Esophagus muscularis mucosa (tissue), 4 donors: ENCODE measurements around the gene ST8SIA6. TPM values are rescaled to one million over a fixed set of nuclear protein-coding genes. Genes with fewer than 3 reads are reported as not detected.

ENCODE experiments used
- DNase-seq: peaks from one replicate; pipeline ENCODE4 v3.0.0-alpha.2; 2017; ENCODE audit errors: extremely low spot score
- H3K27ac ChIP-seq, 4 donors: fragments of 200-600 bp; sonication (generic); replicated peaks in 1 of 4; 1 replicate in 3 of 4; 2 replicates in 1 of 4; pipeline ENCODE4 v1.5.1; 2016 to 2019; ENCODE audit warnings: mild to moderate bottlenecking in 1 of 4
- H3K27me3 ChIP-seq, 4 donors: fragments of 200-600 bp; sonication (generic); one replicate each; pipeline versions ENCODE4 v1.5.1 to v1.6.0; 2016 to 2019
- H3K36me3 ChIP-seq, 4 donors: fragments of 200-600 bp; sonication (generic); one replicate each; pipeline ENCODE4 v1.5.1; 2016 to 2019
- H3K4me1 ChIP-seq, 4 donors: fragments of 200-600 bp; sonication (generic); one replicate each; pipeline ENCODE4 v1.5.1; 2016 to 2019
- H3K4me3 ChIP-seq, 4 donors: fragments of 200-600 bp; sonication (generic); 1 replicate in 2 of 4; 2 replicates in 2 of 4; pipeline ENCODE4 v1.5.1; 2016 to 2019; ENCODE audit warnings: mild to moderate bottlenecking in 4 of 4, moderate library complexity in 1 of 4
- H3K9me3 ChIP-seq, 4 donors: fragments of 200-600 bp; sonication (generic); 1 replicate in 3 of 4; 2 replicates in 1 of 4; pipeline ENCODE4 v1.5.1; 2016 to 2019
- CTCF ChIP-seq, 3 experiments: fragments of 200-600 bp in 2 of 3; fragments of 450-650 bp in 1 of 3; sonication (generic) in 2 of 3; IDR thresholded peaks; one replicate each; pipeline ENCODE4 v1.5.1; 2017 to 2019; ENCODE audit warnings: antibody characterized with exemption in 3 of 3, mild to moderate bottlenecking in 2 of 3, moderate library complexity in 1 of 3
- EP300 ChIP-seq: sonication (generic); formaldehyde crosslinking; IDR thresholded peaks from one replicate; pipeline ENCODE4 v1.6.1; 2017; ENCODE audit warnings: antibody characterized with exemption
- POLR2A ChIP-seq: fragments of 450-650 bp; IDR thresholded peaks from one replicate; pipeline ENCODE4 v1.6.1; 2017; ENCODE audit warnings: antibody characterized with exemption, moderate library complexity, mild to moderate bottlenecking, low read depth
- POLR2AphosphoS5 ChIP-seq, 2 donors: sonication (generic); formaldehyde crosslinking; IDR thresholded peaks; one replicate each; pipeline ENCODE4 v1.6.1; 2017; ENCODE audit warnings: antibody characterized with exemption in 2 of 2
- WGBS: methylation state at CpG from one replicate; pipeline ENCODE4 v1.1.5; 2018; 5-methylcytosine and 5-hydroxymethylcytosine counted together
- intact Hi-C: fragments of 100-400 bp; cut with DNase I; formaldehyde crosslinking; loops from one replicate; pipeline ENCODE4 v1.15.1; 2023
- total RNA-seq, 4 donors: library from RNA; depleted of rRNA; stranded (reverse); fragments of >200 nt; gene quantifications; one replicate each; pipeline versions ENCODE4 v1.1.0 to v1.2.1, GENCODE V29; 2016

The ST8SIA6 gene
- total RNA-seq, 4 donors from 2014 or later, result 1.2 to 1.8 (median 1.3) TPM

- Histone ChIP-seq H3K36me3 (no peaks in the 10 kb centered on the region), H3K27me3 (no peaks in the 10 kb centered on the region), H3K27ac (no peak overlapping the region), H3K4me1 (peaks cover 0 to 14% (median 6%) of the 10 kb centered on the region in 4 donors), H3K4me3 (no peak overlapping the region), H3K9me3 (no peaks in the 10 kb centered on the region)
- intact Hi-C loops, result no loop called here
- TF ChIP-seq EP300 (no peak), POLR2A (no peak), POLR2AphosphoS5 (IDR thresholded peaks at IDR 0.05) (no peak), CTCF (IDR thresholded peaks at IDR 0.05) (no peak)
- DNase-seq, result no peak
- 77% methylated on average over 1 of the region's 1 CpG for WGBS
Observed at GRCh38 chr10:17351506-17351905, 102.9 kb downstream of the ST8SIA6 start.

- Histone ChIP-seq H3K27ac (no peak overlapping the region), H3K27me3 (no peaks in the 10 kb centered on the region), H3K4me1 (peaks cover 0 to 14% (median 6%) of the 10 kb centered on the region in 4 donors), H3K36me3 (no peaks in the 10 kb centered on the region), H3K9me3 (no peaks in the 10 kb centered on the region), H3K4me3 (no peak overlapping the region)
- TF ChIP-seq POLR2AphosphoS5 (IDR thresholded peaks at IDR 0.05) (no peak), EP300 (no peak), POLR2A (no peak)
- DNase-seq, result no peak
- intact Hi-C loops, result no loop called here
- WGBS, result 67% methylated on average over 1 of the region's 1 CpG
Observed at GRCh38 chr10:17349717-17350116, 104.7 kb downstream of the ST8SIA6 start.

GRCh38 chr10:17348501-17349349, 105.7 kb downstream of the ST8SIA6 start:
- WGBS, result 27% methylated on average over 21 of the region's 21 CpGs
- Histone ChIP-seq H3K4me1 (peaks cover 0 to 14% (median 6%) of the 10 kb centered on the region in 4 donors), H3K9me3 (no peaks in the 10 kb centered on the region), H3K27ac (peak overlapping the region in 2 of 4 donors; percentile 33 to 50), H3K4me3 (peak overlapping the region; percentile 22 to 46 (median 38)), H3K36me3 (no peaks in the 10 kb centered on the region), H3K27me3 (no peaks in the 10 kb centered on the region)
- intact Hi-C loops, result no loop called here
- DNase-seq, result no peak
- TF ChIP-seq EP300 (no peak), POLR2AphosphoS5 (IDR thresholded peaks at IDR 0.05) (no peak), CTCF (IDR thresholded peaks at IDR 0.05) (no peak), POLR2A (no peak)

GRCh38 chr10:17348011-17348500, 106.3 kb downstream of the ST8SIA6 start:
- Histone ChIP-seq H3K27ac (peak overlapping the region in 1 of 4 donors; percentile 50), H3K9me3 (no peaks in the 10 kb centered on the region), H3K36me3 (no peaks in the 10 kb centered on the region), H3K27me3 (no peaks in the 10 kb centered on the region), H3K4me3 (peak overlapping the region in 3 of 4 donors; percentile 36 to 46 (median 39)), H3K4me1 (peaks cover 0 to 14% (median 6%) of the 10 kb centered on the region in 4 donors)
- no peak for TF ChIP-seq POLR2AphosphoS5 (IDR thresholded peaks at IDR 0.05)
- TF ChIP-seq CTCF (IDR thresholded peaks at IDR 0.05), result no peak
- TF ChIP-seq POLR2A, result no peak
- TF ChIP-seq EP300, result no peak
- WGBS, result 31% methylated on average over 4 of the region's 4 CpGs
- intact Hi-C loops, result no loop called here
- no peak for DNase-seq

- peaks cover 0 to 19% (median 6%) of the 10 kb centered on the region in 4 donors for H3K9me3 ChIP-seq
- H3K27me3 ChIP-seq, result no peaks in the 10 kb centered on the region
- H3K27ac ChIP-seq, result no peak overlapping the region
- no peaks in the 10 kb centered on the region for H3K36me3 ChIP-seq
- intact Hi-C loops, result no loop called here
- H3K4me3 ChIP-seq, result no peak overlapping the region
- TF ChIP-seq POLR2A (no peak), POLR2AphosphoS5 (IDR thresholded peaks at IDR 0.05) (no peak), CTCF (IDR thresholded peaks at IDR 0.05) (no peak)
- DNase-seq, result no peak
- WGBS, result 58% methylated on average over 4 of the region's 4 CpGs
- peaks cover 0 to 11% (median 6%) of the 10 kb centered on the region in 4 donors for H3K4me1 ChIP-seq
Observed at GRCh38 chr10:17344206-17344605, 110.2 kb downstream of the ST8SIA6 start.
